ENCODE measurements around the gene HERC2. TPM values are rescaled to one million over a fixed set of nuclear protein-coding genes. Genes with fewer than 3 reads are reported as not detected.

The HERC2 gene
- total and polyA plus RNA-seq, 10 donors = 16.1 to 79.8 (median 58.9) TPM

DNA sequence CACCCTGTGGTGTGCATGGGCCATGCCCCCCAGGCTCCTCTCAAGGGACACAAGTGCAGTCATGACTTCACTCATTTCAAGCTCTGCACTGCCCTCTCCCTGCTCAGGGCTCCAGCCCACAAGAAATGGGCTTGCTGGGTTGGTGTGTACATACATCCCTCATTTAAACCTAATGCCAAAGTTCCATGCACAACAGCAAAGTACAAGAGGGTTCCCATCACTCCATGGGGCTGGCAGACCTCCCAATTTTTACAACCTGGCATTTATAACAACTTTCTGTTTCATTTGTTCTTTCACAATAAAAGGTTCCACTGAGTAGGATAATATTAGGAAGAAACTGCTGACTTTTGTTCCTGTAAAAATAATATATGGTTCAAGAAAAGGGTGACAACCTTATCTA is 54.3 kb downstream of the HERC2 start:
- Histone ChIP-seq H3K27ac (no peak overlapping the region), H3K36me3 (peaks cover 0 to 100% (median 76%) of the 10 kb centered on the region in 6 donors), H3K9me3 (no peaks in the 10 kb centered on the region), H3K27me3 (replicated peaks in 1 of 7) (no peaks in the 10 kb centered on the region), H3K4me3 (no peak overlapping the region), H3K4me1 (peaks cover 0 to 8% (median 0%) of the 10 kb centered on the region in 6 donors)
- intact Hi-C loops (cut with DNase I; ENCODE audit: low total_unique reads) = no loop called here
- no peak for DNase-seq
- TF ChIP-seq POLR2AphosphoS5 (IDR thresholded peaks at IDR 0.05) (no peak), POLR2A (IDR thresholded peaks at IDR 0.05) (no peak)
- TF ChIP-seq, protein P1, sequence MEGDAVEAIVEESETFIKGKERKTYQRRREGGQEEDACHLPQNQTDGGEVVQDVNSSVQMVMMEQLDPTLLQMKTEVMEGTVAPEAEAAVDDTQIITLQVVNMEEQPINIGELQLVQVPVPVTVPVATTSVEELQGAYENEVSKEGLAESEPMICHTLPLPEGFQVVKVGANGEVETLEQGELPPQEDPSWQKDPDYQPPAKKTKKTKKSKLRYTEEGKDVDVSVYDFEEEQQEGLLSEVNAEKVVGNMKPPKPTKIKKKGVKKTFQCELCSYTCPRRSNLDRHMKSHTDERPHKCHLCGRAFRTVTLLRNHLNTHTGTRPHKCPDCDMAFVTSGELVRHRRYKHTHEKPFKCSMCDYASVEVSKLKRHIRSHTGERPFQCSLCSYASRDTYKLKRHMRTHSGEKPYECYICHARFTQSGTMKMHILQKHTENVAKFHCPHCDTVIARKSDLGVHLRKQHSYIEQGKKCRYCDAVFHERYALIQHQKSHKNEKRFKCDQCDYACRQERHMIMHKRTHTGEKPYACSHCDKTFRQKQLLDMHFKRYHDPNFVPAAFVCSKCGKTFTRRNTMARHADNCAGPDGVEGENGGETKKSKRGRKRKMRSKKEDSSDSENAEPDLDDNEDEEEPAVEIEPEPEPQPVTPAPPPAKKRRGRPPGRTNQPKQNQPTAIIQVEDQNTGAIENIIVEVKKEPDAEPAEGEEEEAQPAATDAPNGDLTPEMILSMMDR (IDR thresholded peaks at IDR 0.05 in 8 of 11, conservative IDR thresholded peaks at IDR 0.05 in 3 of 11) = no peak

DNA sequence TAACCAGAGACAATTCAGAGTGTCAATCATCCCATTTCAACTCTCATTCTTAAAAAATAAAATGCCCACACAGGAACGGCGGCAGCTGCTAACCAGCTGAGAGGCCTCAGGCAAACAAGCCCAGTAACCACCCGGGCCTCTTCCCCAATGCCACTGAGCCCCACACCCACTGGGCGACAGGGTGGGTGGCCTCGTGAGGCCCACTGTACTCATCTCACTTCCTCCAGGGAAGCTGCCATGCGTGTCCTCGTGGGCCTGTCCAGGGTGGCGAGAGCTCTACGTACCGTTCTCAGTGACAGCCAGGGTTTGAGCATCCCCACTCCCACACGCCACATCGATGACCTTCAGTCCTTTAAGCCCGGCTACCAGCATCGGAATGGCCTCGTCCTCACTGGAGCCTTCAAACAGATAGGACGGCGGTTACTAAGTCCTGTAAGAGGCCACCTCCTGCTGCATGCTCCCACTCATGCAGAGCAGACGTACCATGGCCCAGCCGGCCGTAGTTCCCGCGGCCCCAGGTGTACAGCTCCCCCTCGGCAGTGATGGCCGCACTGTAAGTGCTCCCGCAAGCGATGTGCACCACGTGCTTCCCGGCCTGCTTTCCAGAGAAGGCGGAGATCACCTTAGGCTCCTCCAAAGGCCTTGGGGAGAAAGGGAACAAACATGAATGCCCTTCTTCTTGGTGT is 56.5 kb downstream of the HERC2 start:
- H3K9me3 ChIP-seq = no peaks in the 10 kb centered on the region
- no peak for TF ChIP-seq POLR2A (IDR thresholded peaks at IDR 0.05)
- TF ChIP-seq POLR2AphosphoS5 (IDR thresholded peaks at IDR 0.05) = peak in 2 of 3 donors; percentile 17
- no peak overlapping the region for H3K27ac ChIP-seq
- H3K4me1 ChIP-seq = peaks cover 0 to 8% (median 0%) of the 10 kb centered on the region in 6 donors
- H3K4me3 ChIP-seq = no peak overlapping the region
- peaks cover 0 to 100% (median 66%) of the 10 kb centered on the region in 6 donors for H3K36me3 ChIP-seq
- no peaks in the 10 kb centered on the region for H3K27me3 ChIP-seq (replicated peaks in 1 of 7)
- WGBS, 5 donors = 86 to 91% (median 89%) methylated on average over 25 to 29 of the region's 29 CpGs
- intact Hi-C loops (cut with DNase I; ENCODE audit: low total_unique reads) = no loop called here
- peak; percentile 66 for DNase-seq

- WGBS, 5 donors = 89 to 94% (median 91%) methylated on average over 6 of the region's 6 CpGs
These were observed 57.8 kb downstream of the HERC2 start for GRCh38 chr15:28264166-28264565.

DNA sequence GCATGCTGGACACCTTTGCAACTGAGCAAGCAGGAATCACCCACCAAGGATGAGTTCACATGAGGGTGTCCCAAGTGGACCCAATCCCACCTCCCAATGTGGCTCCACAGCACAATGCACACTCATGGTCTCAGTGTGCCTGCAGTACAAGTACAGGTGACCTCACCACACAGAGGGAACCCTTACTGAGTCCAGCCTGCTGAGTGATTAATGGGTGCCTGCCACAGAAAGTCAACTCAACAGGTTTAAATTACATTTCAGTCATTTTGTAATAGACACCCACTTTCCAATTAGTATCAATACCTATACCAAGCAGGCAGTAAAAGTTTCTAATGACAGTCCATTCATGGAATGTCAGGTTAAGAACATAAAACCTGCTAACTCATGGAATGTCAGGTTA is 59.5 kb downstream of the HERC2 start:
- H3K27me3 ChIP-seq (replicated peaks in 1 of 7) = no peaks in the 10 kb centered on the region
- no peak overlapping the region for H3K27ac ChIP-seq
- peaks cover 0 to 8% (median 0%) of the 10 kb centered on the region in 6 donors for H3K4me1 ChIP-seq
- no peak overlapping the region for H3K4me3 ChIP-seq
- no peaks in the 10 kb centered on the region for H3K9me3 ChIP-seq
- H3K36me3 ChIP-seq = peaks cover 0 to 97% (median 38%) of the 10 kb centered on the region in 6 donors
- TF ChIP-seq POLR2A (IDR thresholded peaks at IDR 0.05) (no peak), POLR2AphosphoS5 (IDR thresholded peaks at IDR 0.05) (no peak)
- TF ChIP-seq, protein P1 (IDR thresholded peaks at IDR 0.05 in 8 of 11, conservative IDR thresholded peaks at IDR 0.05 in 3 of 11) = no peak
- intact Hi-C loops (cut with DNase I; ENCODE audit: low total_unique reads) = no loop called here
- no peak for DNase-seq

More at GRCh38 chr15:28264166-28264565, 57.8 kb downstream of the HERC2 start:
- DNase-seq = no peak
- Histone ChIP-seq H3K27ac (no peak overlapping the region), H3K27me3 (replicated peaks in 1 of 7) (no peaks in the 10 kb centered on the region), H3K4me1 (peaks cover 0 to 8% (median 0%) of the 10 kb centered on the region in 6 donors), H3K9me3 (no peaks in the 10 kb centered on the region), H3K36me3 (peaks cover 0 to 100% (median 55%) of the 10 kb centered on the region in 6 donors), H3K4me3 (no peak overlapping the region)
- intact Hi-C loops (cut with DNase I; ENCODE audit: low total_unique reads) = no loop called here
- TF ChIP-seq POLR2A (IDR thresholded peaks at IDR 0.05) (no peak), POLR2AphosphoS5 (IDR thresholded peaks at IDR 0.05) (no peak)
- TF ChIP-seq, protein P1 (IDR thresholded peaks at IDR 0.05 in 8 of 11, conservative IDR thresholded peaks at IDR 0.05 in 3 of 11) = no peak

All from spleen (tissue), 11 donors.